HL-60 (cell line): ENCODE results near the gene KCTD14.
"Not testable (repeated sequence)": the region's sequence is repeated elsewhere in the genome, so short reads cannot be mapped to it uniquely, and the experiment has no call there.

ENCODE experiments used
- DNase-seq, 2 experiments: peaks; one replicate each; pipeline ENCODE4 v3.0.0-alpha.2; 2010 to 2020; ENCODE audit warnings: low read depth in 1 of 2, low spot score in 1 of 2
- H3K27ac ChIP-seq: fragments of 250-450 bp; sonication (Bioruptor Pico); replicated peaks from 2 replicates; pipeline ENCODE4 v1.5.1; 2020; ENCODE audit warnings: mild to moderate bottlenecking, moderate library complexity
- H3K27me3 ChIP-seq: fragments of 250-450 bp; sonication (Bioruptor Pico); 2 replicates; pipeline ENCODE4 v1.5.1; 2021; ENCODE audit warnings: mild to moderate bottlenecking, moderate library complexity; ENCODE audit not compliant: insufficient read depth, poor library complexity, severe bottlenecking
- H3K4me3 ChIP-seq: replicated peaks from 2 replicates; pipeline ENCODE4 v1.5.1; 2011; ENCODE audit warnings: mild to moderate bottlenecking, control low read depth, low read length; ENCODE audit not compliant: insufficient read depth
- CTCF ChIP-seq: IDR thresholded peaks from one replicate; pipeline ENCODE4 v1.5.1; 2011; ENCODE audit warnings: low read length, control low read depth, inconsistent platforms; ENCODE audit not compliant: insufficient read depth
- GABPA ChIP-seq: IDR thresholded peaks from 2 replicates; pipeline ENCODE4 v1.6.1; 2012; ENCODE audit warnings: low read depth
- POLR2AphosphoS5 ChIP-seq: IDR thresholded peaks from 2 replicates; pipeline ENCODE4 v1.6.1; 2012; ENCODE audit warnings: low read depth
- REST ChIP-seq: IDR thresholded peaks from 2 replicates; pipeline ENCODE4 v1.6.1; 2012; ENCODE audit warnings: low read depth; ENCODE audit not compliant: insufficient replicate concordance
- SPI1 ChIP-seq: IDR thresholded peaks from 2 replicates; pipeline ENCODE4 v1.6.1; 2012; ENCODE audit warnings: low read depth, mild to moderate bottlenecking, borderline replicate concordance

KCTD14 gene

GRCh38 chr11:78060533-78060932 lies 37.5 kb upstream of the KCTD14 start:
- no peaks in the 10 kb centered on the region for H3K27me3 ChIP-seq
- no peak overlapping the region for H3K27ac ChIP-seq
- DNase-seq, result no peak
- TF ChIP-seq REST (no peak), CTCF (no peak), GABPA (no peak), POLR2AphosphoS5 (no peak), SPI1 (no peak)
- H3K4me3 ChIP-seq, result no peak overlapping the region

- H3K27me3 ChIP-seq, H3K4me3 ChIP-seq, H3K27ac ChIP-seq, DNase-seq: not testable (repeated sequence)
Measured at GRCh38 chr11:78059749-78060328, 36.8 kb upstream of the KCTD14 start.

DNA sequence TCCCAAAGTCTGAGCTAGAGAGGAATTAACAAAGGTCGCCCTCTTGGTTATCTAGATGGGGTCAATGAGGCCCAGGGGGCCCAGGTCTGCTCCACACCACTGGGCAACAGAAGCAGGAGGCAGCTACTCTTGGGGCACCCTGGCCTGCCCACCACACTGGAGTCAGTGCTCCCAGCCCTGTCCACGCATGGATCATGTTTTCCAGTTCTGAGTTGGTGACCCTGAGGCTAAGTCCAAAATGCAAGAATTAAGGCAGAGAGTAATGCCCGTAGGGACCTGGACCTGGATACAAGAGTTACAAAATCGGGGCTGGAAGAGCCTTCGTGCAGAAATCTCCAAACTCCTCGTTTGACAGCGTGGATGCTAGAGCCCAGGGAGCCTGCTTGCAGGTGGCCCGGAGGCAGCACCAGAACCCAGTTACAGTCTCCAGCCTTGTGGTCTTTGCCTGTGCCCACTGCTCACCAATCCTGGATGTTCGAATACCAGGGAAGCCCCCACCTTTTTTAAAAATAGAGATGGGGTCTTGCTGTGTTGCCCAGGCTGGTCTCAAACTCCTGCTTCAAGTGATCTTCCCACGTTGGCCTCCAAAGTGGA lies 34.5 kb upstream of the KCTD14 start:
- TF ChIP-seq CTCF, result no peak
- TF ChIP-seq GABPA, result no peak
- TF ChIP-seq REST, result no peak
- TF ChIP-seq SPI1, result no peak
- no peak for TF ChIP-seq POLR2AphosphoS5
- Histone ChIP-seq H3K27me3 (no peaks in the 10 kb centered on the region), H3K4me3 (no peak overlapping the region), H3K27ac (no peak overlapping the region)
- no peak for DNase-seq

GRCh38 chr11:78056093-78056492 lies 33.0 kb upstream of the KCTD14 start:
- H3K27me3 ChIP-seq, result no peaks in the 10 kb centered on the region
- H3K4me3 ChIP-seq, result no peak overlapping the region
- no peak for DNase-seq
- TF ChIP-seq SPI1 (no peak), GABPA (no peak), REST (no peak), CTCF (no peak), POLR2AphosphoS5 (no peak)
- H3K27ac ChIP-seq, result no peak overlapping the region
